ENCODE data around the gene MYO15A.
A peak's percentile ranks its signal among the peaks of the same experiment; 100 is the strongest.

Gene MYO15A

DNA sequence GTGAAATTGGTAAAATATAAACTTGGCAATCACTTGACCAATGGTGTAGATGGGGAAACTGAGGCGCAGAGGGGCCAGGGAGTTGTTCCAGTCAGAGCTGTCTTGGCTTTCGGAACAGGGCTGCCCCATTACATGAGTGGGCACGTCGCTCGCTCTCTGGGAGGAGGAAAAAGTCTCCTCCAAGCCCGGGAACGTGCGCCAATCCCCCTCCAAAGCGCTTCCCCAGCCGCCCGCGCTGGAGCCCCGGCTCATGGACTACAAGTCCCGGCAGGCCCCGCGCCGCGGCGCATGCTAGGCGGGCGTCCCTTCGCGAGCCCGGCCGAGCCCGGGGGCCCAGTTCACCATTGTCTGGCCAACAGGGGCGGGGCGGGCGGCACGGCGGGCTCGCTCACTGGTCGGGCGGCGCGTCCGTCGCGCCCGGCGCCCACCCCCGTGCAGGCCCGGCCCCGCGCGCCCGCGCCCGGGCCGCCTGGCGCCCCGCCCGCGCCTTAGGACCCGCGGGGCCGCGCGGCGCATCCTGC, 116.6 kb downstream of the MYO15A start, which contains the start of gene LLGL1:
LLGL1 (plus strand) TSS at position 515 of the 521 bp plus-strand sequence. CDS start 48 bp downstream, outside the sequence.
- peak; percentile 83 to 90 for DNase-seq

DNA sequence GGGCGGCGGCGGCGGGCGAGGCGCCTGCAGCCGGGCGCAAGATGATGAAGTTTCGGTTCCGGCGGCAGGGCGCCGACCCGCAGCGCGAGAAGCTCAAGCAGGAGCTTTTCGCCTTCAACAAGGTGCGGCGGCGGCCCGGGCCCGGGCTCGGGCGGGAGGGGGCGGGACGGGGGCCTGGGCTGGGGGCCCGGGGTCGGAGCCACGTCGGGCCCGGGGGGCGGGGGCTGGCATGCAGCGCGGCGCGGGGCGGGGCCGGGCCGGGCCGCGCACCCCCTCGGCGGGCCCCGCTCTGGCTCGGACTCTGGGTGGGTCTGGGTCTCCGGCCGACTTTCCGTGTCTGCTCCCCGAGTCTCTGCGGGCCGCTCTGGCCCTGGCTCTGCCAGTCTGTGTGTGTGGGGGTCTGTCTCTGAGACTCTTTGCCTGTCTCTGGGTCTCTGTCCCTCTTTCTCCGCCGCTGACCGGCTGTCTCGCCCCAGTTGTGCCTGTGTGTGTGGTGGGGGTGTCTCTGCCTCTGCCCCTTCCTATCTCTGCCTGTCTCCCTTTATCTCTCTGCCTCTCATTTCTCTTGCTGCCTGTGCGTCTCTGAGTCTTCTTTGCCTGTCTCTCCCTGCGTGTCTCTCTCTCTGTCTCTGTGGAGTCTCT, 117.2 kb downstream of the MYO15A start:
- DNase-seq, result no peak

DNA sequence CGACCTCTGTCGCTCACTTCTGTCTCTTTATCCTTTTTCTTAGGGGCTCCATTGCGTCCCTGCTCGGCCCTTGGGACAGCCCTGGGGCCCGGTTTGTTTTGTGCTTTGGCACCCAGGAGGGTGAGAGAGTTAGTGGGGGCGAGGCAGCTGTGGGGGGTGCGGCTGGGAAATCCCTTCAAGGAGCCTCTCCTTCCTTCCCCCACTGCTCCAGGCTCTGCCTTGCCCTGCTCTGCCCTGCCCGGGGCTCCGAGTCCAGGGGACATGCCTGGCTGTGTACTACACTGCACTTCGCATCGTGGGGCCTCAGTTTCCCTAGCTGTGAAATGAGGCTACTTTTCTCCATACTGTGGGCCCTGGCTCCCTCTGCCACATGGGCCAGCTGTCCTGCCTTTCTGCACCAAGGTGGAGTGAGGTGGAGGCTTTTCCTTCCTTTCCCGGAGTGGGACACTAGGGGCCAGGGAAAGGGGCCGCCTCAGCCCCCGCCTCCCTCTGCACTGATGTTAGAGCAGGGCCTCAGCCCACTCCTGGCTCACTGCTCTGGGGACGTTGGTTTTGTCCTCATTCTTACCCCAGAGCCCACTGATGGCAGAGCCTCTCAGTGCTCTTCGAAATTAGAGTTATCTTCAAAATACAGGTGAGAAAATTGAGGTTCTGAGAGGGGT, 117.9 kb downstream of the MYO15A start:
- DNase-seq, result no peak

DNA sequence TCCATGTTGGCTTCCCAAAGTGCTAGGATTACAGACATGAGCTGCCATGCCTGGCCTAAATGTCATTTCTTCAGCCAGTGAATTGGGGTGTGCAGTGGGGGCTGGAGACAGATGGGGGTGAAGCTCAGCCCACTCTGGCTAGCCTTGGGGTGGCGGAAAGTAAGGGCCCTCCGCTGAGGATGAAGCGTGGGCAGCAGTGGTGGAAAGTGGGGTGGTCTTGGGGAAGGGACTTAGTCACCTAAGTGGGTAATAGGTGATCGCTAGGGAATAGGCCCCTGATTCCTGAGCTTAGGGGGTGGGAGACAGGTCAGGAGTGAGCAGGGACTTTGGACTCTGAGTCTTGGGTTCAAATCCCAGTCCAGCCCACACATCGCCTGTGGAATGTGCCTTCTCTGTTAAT, 119.1 kb downstream of the MYO15A start:
- DNase-seq, result no peak

DNA sequence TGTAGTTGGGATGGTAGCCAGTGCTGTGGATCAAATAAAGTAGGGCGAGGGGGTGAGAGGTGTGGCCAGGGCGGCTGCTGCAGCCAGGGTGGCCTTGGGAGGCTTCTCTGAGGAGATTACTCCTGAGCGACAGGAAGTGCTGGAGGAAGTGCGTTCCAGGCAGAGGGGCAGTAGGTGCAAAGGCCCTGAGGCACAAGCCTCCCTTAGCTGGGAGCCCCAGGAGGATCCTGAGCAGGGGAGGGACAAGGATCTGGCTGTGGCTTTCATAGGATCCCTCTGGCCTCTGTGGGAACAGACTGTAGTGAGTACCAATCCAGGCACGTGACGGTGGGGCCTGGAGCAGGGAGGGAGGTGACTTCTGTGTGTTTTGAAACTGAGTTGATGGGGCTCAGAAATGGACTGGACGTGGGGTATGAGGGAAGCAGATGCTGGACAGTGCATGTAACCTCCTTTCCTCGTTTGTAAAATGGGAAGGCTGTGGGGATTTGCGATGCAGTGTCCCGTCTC, 119.7 kb downstream of the MYO15A start:
- DNase-seq, result no peak

DNA sequence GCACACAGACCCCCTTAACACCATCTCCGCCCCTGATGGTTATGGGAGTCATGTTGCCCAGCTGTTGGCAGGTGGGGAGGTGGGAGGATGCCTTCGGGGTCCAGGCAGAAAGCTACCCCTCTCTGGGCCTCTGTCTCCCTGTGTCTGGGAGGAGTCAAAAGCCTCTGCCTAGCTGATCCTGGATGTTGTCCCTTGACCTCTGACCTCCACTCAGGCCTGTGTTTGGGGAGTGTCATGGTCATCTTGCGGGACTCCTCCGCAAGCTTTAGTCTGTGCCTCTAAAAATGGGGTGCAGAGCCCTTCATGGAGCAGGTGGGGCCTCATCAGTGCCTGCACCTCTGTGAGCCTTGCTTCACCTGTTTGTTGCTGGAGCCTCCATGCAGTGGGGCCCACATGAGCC, 120.7 kb downstream of the MYO15A start:
- no peak for DNase-seq

Measured in NCI-H2081 (cell line).